HG03520 (cell line): ENCODE data around the gene CTDSPL.
"Not testable (repeated sequence)": the region's sequence is repeated elsewhere in the genome, so short reads cannot be mapped to it uniquely, and the experiment has no call there.

ENCODE experiments used
- ATAC-seq: cut with Tn5 transposase; IDR thresholded peaks from one replicate; pipeline ENCODE4 v1.9.1; 2021; ENCODE audit warnings: mild to moderate bottlenecking, moderate library complexity; ENCODE audit not compliant: unreplicated experiment

The CTDSPL gene

GRCh38 chr3:38030126-38031021, 168.7 kb downstream of the CTDSPL start:
- no peak for ATAC-seq

- ATAC-seq: no peak
These were observed 169.6 kb downstream of the CTDSPL start for GRCh38 chr3:38031022-38031994.

GRCh38 chr3:38032328-38032865, 170.7 kb downstream of the CTDSPL start:
- no peak for ATAC-seq

- ATAC-seq: not testable (repeated sequence)
These were observed 171.9 kb downstream of the CTDSPL start for GRCh38 chr3:38033586-38033985.
